T-helper 22 cell (primary cell): Measurements from ENCODE around the gene ST7.
"Not testable (repeated sequence)": the region's sequence is repeated elsewhere in the genome, so short reads cannot be mapped to it uniquely, and the experiment has no call there.

Experiments used
- DNase-seq: peaks from one replicate; pipeline ENCODE4 v3.0.0-alpha.2; 2020; ENCODE audit warnings: low read depth

ST7 gene

DNA sequence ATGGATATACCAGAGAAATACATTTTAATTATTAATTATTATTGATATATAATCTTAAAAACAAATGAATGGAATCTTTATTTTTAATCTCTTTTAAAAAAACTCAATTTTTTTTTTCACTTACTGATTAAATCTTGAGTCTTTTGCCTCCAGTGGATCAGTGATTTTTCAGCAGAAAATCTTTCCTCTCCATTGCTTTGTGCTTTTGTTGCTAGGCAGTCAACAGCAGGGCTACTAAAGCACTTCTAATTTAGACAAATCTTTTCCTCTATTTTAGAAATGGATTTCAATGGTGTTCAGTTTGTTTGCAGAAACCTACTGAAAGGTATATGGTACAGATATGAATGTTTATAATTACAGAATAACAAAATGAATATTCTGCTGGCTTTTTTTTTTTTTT, 143.6 kb downstream of the ST7 start:
- no peak for DNase-seq

DNA sequence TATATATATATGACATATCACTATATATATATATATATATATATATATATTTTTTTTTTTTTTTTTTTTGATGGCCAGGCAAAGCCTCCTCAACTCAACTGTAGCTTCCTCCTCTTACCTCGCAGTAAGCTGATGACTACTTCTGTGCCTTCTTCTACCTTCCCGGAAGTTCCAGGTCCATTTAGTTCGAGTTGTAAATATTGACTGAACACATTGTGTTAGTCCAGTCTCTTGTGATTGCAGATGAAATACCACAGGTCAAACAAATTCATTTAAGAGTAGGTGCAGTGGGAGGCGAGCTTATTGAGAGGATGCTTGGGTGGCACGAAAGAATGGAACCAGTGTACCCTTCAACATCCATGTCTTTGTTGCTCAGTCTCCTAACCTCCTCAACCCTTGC, 144.6 kb downstream of the ST7 start:
- no peak for DNase-seq

DNA sequence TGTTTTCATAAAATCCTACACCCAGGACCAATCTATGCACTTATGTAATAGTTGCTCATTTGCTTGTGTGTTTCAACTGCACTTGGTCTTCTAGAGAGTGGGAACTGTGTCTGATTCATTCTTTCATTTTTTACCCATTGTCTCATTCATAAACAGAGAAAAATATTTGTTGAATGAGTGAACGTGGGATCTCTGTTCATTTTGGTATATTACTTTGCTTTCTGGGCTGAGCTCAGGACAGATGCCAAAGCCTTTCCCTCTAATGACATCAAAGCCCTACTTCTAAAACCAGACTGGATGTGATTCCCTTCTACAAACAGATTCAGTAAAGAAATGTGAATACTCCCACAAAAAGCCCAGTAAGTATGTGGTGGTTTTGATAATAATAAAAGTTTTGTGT, 145.2 kb downstream of the ST7 start:
- DNase-seq = no peak

DNA sequence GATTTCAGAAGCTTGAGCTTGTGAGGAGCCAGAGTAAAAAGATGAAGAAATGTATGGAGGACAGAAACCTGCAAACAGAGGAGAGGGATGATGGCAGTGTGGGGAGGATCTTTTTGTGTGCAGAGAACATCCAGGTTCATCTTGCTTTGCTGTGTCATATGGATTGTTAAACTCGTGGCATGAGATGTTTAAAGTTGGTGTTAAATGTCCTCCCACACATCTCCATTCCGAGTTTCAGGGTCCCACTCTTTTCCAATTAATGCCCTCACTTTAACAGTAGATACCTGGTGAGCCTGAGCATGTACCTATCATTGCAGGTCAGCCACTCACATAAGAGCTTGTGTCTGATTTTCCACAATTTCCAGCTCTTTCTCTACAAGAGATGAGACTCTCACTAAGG, 147.7 kb downstream of the ST7 start:
- no peak for DNase-seq

DNA sequence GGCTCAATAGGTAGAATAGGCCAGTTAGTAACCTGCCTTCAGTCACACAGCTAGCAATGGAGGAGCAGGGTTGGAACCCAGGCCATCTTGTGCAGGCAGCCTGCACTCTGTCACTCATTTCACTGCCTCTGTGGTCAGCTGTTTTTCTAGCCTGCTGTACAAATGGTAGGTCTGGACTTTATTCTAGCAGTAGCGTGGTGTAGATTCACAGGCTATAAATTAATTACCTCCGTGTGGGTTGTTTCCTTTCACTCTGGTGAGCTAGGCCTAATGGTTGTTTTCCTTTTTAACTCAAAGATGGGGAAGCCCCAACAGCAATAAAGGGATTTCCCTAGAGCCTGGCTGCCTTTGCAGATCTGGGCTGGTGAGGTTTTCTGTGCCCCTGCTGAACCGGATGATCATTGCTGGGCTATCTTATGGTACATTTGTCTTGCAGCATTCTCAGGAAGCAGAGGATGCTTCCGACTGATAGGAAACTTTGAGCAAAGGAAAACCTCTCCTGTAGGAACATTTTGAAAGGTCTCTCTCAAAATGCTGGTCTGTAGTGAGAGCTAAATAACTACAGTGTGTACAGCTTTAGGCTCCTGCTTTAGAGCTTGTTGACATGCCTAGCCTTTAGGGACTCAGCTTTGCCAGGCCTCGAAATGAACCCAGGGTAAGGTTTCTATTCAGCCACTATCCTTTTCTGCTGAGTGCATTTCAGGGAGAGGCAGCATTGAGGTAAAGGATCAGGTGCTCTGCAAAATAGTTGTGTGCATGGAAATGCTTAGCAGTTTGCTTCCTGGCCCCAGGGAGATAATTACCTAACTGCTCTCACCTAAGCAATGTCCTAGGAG, 157.4 kb downstream of the ST7 start:
- DNase-seq = peak; percentile 18

DNA sequence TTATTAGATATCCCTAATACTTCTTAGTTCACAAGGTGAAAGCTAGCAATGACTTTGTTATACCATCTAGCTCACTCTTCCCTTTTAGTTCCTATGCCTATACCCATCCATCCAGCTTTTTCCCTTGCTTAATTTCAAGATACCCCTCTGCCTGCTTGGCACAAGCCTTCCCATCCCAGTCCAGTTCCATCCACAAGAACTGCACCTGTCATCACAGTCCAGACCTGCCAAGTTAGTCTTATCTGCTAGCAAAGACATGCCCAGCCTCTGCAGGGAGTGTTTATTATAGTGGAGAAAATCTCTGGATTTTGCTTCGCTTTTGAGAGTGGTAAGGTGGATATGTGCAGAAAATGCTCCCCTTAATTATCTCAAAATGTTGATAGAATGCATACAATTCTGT, 158.2 kb downstream of the ST7 start:
- no peak for DNase-seq

DNA sequence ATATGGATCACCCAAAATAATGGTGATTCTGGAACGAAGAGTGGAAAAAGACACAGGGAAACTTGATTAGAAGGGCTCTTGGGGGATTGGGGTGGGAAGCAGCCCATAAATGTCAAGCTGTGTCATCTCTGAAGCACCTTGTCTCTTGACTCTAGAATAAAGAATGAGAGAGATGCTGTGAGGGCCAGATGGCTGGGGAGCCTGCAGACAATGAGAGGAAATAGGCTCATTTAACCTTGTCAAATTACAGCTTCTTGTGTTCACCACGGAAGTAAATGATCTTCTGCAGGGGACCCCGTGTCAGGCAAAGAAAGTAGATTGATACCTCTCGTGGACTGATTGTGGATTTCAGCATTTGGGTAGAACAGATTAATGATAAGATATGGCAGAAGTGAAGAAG, 159.3 kb downstream of the ST7 start:
- DNase-seq = no peak

DNA sequence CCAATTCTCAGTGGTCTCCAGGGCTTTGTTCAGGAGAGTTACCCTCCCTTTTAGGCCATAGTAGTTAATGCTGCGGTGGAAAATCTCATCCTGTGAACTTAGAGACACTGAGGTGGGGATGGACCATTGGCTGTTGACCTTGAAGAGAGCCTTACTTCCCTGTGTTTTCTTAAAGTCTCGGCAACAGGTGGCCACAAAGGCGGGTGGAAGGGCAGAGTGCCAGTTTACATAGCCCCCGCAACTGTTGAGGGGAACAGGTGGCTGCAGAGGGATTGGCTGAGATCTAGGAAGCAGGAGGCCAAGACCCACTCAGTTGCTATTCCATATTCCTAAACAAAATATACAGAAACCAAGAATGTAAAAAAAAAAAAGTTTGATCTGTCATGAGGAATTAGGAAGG, 160.6 kb downstream of the ST7 start:
- no peak for DNase-seq

DNA sequence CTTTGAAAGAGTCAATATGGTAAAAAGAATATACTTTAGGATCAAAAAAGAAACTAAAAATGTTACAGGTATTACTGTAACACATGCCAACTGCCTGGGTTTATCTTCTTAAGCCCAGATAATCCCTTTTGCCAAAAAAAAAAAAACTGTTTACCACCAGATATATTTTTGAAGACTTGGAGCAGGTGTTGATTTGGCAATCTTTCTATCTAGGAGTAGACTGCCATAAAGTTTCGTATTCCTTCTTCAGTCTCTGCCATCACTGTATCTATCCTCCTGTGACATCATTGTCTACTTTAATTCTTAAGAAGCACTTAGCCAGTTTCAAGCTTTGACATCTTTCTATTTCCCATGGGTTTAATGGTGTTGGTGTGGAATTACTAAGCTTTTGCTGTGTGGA, 161.0 kb downstream of the ST7 start:
- DNase-seq = no peak

DNA sequence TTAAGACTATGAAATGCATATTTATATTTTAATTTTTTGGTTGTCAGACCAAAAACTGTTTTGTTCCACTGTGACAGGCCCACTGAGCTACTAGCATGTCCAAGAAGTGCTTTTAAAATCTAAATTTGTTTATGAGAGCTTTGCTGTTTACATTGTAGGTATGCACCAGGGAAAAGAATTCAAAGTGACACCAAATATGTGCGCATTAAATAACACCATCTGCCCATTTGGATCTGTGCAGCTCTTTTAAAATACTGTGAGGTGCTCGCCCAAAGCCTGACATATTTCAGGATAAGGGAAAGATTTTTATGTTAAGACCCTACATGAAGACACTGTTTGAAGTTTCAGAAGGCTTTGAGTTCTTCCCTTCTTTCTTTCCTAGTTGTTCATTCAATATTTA, 162.9 kb downstream of the ST7 start:
- no peak for DNase-seq

DNA sequence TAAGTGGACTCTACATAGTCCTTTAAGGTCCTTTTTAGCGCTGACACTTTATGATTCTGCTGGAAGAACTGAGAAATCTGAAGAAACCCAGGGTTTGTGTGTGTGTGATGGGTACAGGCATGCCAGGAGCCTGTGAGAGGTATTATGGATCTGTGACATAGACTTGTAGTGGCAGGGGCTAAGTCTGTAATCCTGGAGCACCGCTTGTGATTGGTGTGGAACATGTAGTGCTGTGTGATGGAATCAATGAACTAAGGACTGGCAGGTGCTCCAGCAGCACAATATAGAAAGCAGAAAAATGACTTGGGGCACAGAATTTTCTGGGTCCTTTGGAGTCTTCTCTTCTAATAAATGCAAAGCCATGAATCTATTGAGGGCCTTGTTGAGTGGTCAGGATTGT, 163.9 kb downstream of the ST7 start:
- no peak for DNase-seq

DNA sequence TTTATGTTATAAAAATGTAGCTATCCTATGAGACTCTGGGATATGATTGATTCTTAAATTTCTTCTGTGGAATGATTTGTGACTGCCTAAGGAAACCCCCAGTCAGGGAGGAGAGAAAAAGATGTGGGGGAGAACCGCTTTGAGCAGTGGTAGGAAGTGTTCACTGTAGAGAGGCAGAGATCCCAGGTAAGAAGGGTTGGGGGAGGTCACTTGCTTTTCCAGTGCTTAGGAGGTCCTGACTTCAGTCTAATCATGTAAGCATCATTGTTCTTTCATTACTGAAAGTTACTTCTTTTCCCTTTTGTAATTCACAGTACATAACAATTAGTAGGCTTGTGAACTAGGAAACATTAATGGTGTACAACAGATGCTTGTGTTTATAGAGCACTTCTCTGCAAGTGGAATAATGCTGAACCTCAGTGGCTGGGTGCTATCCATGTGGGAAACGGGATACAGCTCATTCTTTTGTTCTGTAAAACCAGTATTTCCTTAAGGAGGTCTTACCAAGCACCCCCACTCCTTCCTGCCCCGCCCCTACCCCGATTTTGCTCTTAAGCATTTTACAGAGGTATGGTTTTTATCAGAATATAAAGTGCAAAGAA, 165.4 kb downstream of the ST7 start:
- DNase-seq = no peak

DNA sequence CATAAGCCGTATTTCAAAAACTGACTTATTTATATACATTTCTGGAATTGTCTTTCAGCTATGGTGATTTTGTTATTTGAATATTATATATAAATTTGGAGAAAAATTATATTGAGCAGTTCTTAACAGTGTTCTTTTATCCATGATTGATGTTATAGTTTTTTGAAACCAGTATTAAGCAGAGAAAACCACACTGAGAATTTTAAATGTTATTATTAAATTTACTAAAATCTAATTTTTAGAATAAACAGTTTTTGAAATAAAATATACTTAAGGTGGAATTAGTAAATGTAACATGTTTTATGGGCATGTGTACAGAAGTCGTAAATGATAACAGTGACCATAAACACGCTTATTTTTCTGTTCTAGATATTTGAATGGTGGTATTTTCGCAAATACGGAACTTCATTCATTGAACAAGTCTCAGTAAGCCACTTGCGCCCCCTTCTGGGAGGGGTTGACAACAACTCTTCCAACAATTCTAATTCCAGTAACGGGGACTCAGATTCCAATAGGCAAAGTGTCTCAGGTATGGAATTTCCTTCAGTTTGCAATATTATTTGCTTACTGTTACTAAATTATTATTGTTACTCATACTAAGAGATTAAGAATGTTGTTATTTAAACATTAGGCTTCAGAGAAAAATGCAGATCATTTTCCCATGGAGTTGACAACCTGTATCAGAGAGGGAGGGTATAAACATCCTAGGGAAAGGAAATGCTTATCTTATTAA, 166.1 kb downstream of the ST7 start:
- DNase-seq = peak; percentile 34

DNA sequence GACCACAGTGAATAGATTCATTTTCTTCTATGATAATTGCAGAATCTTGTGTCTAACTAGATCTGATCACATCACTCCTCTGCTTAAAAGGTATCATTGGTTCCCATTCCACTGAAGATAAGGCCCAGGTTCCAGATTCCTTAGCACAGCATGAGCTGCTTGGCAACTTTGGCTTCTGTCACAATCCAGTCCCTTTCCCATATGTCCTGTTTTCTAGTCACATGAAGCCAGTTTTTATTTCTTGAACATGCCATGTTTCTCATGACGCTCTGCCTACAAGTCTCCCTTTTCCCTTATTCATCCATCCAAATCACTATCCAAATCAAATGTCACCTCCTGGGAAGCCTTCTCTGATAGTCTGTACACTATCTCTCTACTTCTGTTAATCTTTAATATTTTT, 167.0 kb downstream of the ST7 start:
- not testable (repeated sequence) for DNase-seq

DNA sequence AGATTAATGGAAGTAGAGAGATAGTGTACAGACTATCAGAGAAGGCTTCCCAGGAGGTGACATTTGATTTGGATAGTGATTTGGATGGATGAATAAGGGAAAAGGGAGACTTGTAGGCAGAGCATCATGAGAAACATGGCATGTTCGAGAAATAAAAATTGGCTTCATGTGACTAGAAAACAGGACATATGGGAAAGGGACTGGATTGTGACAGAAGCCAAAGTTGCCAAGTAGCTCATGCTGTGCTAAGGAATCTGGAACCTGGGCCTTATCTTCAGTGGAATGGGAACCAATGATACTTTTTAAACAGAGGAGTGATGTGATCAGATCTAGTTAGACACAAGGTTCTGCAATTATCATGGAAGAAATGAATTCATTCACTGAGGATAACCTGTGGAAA, 168.7 kb downstream of the ST7 start:
- DNase-seq = not testable (repeated sequence)

DNA sequence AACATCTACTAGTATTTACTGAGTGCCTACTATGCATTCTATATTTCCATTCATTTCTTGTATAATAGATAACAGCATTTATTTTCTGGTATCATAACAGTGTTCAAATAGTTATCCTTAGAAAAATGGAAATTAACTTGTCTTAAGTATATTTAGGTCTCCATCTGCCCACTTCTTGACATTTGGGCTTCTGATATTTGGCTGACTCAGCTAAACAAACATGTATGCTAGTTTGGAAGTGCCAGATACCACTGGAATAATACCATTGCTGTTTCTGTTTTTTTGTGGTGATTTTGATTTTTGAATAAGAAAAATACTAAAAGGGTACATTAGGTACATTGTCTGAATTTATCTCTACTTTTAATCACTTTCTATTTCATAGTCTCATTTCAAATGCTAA, 169.2 kb downstream of the ST7 start:
- DNase-seq = no peak

DNA sequence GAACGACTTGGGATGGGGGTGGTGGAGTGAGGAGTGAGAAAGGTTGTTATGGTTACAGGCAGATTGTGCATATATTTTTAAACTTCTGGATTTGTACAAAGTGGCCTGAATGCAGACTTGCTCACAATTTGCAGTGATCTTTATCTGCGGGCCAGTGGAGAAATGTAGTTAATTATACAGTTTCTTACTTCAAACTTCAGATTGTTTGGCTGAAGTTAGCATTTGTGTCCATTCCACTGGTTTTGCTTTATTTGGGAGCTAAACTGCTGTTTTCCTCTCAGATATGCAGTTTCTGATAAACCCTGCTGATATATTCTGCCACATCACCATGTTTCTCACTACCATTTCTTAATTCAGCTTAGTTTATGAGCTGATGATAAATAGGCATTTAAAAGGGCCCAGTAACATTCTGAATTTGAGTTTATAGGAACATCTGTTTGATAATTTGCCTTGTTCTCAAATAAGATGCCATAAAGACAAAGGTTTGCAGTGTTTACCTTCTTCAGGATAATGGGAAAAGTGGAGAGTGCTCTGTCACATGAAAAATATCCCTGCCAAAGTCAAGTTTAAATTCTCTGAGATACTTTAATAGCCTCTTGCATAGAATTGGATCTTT, 170.1 kb downstream of the ST7 start:
- no peak for DNase-seq

DNA sequence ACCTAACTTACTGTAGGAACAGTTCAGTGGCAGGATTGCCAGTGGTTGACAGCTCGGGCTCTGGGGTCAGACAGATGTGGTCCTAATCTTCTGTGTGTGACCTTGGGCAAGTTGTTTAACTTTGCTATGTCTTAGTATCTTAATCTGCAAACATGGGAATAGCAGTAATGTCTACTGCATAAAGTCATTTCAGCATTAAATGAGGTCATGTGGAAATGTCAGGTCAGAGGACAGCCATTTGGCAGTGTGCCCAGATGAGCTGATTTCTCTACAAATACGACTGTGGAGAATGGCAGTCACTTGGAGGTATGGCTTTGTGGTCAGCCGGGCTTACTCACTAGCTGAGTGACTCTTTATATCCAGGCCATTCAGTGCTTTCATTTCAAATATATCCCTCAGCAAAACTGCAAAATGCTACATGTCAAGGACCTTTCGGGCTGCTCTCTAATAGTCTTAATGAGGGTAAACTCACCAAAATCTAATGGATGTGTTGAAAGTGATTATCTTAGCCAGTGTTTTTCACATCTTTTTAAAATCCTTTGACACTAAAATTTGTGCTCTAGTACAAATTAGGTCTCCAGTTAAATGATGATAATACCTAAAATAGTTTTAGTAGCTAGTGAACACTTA, 171.4 kb downstream of the ST7 start:
- no peak for DNase-seq

DNA sequence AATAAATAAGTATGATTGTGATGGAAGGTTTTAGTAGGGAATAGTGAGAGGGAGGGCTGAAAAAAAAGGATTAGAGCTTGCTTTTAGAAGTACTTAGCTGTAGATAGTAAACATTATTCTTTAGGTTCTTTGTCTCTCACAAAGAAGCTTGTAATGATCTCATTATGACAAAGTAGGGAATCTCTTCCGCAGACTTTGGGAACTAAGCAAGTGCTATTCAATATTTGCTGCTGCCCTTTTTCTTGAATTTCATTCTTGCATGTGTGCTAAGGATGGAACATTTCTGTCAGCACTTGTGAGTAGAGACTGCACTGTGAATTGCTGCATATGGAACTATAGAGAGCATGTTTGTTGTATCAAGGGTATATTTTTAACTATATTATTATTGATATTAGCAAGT, 173.4 kb downstream of the ST7 start:
- DNase-seq = no peak

DNA sequence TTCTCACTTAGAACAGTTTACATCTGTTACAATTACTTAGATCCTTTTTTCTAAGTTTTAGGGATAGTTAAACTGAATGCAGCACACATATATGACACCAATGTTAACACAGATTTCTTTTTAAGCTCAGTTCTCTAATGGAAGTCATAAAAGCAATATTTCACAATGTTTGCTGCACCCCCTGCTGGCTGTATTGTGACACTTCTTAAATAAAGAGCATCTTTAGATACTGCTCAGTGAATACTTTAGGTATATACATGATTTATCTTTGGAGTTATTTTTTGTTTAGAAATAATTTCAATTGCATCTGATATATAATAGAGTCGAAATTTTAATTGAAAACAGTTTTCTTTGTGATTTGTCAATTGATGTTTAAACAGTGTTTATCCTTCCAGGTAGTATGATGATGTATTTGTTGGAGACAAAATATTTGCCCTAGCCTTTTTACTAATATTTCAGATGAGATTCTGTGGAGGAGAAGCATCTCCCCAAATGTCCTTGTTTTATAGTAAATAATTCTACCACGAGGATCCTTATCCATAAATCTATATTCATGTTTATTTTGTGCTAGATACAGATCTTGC, 174.4 kb downstream of the ST7 start:
- no peak for DNase-seq

DNA sequence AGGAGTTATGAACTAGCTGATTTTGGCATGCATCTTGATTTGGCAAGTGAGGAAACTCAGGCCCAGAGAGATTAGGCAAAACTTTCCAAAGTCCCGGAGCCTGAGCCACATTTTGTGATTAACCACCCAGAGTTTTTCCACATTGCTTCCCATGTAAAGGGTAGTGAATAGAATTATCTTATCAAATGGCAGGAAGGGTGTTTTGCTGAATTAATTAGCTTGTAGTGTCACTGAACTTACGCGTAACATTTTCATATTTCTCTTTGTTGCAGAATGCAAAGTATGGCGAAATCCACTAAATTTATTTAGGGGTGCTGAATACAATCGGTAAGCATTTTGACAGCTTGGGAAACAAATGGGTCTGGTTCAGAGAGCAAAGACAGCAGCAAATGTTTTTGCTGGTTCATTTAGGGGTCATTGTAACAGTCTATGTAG, 176.2 kb downstream of the ST7 start:
- DNase-seq = no peak

DNA sequence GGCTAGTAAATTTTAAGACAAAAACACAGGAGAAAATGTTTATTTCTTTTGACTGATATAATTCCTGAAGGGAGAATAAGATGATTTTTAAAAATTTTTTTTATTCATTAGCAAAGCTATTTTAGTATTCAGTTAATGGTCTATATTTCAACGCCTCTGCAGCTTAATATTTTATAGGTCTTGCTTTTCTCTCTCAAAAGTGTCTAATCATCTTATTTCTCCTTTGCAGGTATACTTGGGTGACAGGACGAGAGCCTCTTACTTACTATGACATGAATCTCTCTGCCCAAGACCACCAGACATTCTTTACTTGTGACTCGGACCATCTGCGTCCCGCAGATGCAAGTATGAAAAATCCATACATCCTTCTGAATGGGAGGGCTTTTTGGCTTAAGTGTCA, 177.0 kb downstream of the ST7 start:
- DNase-seq = no peak
